Bronchial epithelial cell (primary cell): ENCODE data around the gene GABARAP. TPM values are rescaled to one million over a fixed set of nuclear protein-coding genes. Genes with fewer than 3 reads are reported as not detected.

Source experiments
- DNase-seq: peaks from one replicate; pipeline ENCODE4 v3.0.0-alpha.2; 2010; ENCODE audit warnings: low read depth
- FAIRE-seq: peaks from 2 replicates; lab custom pipeline; 2011; peaks lifted over from hg19 to GRCh38; lab: Jason Lieb, UNC
- H3K27me3 ChIP-seq: 2 replicates; pipeline ENCODE4 v1.5.1; 2011; ENCODE audit warnings: low read length; ENCODE audit not compliant: control insufficient read depth, insufficient read depth
- H3K36me3 ChIP-seq: 2 replicates; pipeline ENCODE4 v1.5.1; 2011; ENCODE audit warnings: low read length; ENCODE audit not compliant: control insufficient read depth, insufficient read depth
- H3K4me3 ChIP-seq: 2 replicates; pipeline ENCODE4 v1.5.1; 2011; ENCODE audit warnings: mild to moderate bottlenecking, low read depth, low read length, control low read depth
- total RNA-seq: library from RNA; depleted of rRNA; stranded (reverse); fragments of >200 nt; gene quantifications from 2 replicates; pipeline ENCODE4 v1.2.1, GENCODE V29; 2014
- TF ChIP-seq, protein P1 (sequence below): IDR thresholded peaks from 2 replicates; pipeline ENCODE4 v1.5.1; 2011; ENCODE audit warnings: mild to moderate bottlenecking, moderate library complexity, low read length, control low read depth, inconsistent platforms; ENCODE audit not compliant: insufficient read depth, severe bottlenecking

Gene GABARAP
- total RNA-seq, 1 donor from 2014 or later, result 50.8 TPM

- DNase-seq, result no peak
- TF ChIP-seq, protein P1, sequence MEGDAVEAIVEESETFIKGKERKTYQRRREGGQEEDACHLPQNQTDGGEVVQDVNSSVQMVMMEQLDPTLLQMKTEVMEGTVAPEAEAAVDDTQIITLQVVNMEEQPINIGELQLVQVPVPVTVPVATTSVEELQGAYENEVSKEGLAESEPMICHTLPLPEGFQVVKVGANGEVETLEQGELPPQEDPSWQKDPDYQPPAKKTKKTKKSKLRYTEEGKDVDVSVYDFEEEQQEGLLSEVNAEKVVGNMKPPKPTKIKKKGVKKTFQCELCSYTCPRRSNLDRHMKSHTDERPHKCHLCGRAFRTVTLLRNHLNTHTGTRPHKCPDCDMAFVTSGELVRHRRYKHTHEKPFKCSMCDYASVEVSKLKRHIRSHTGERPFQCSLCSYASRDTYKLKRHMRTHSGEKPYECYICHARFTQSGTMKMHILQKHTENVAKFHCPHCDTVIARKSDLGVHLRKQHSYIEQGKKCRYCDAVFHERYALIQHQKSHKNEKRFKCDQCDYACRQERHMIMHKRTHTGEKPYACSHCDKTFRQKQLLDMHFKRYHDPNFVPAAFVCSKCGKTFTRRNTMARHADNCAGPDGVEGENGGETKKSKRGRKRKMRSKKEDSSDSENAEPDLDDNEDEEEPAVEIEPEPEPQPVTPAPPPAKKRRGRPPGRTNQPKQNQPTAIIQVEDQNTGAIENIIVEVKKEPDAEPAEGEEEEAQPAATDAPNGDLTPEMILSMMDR, result no peak
- Histone ChIP-seq H3K27me3 (no peaks in the 10 kb centered on the region), H3K36me3 (no peaks in the 10 kb centered on the region), H3K4me3 (no peak overlapping the region)
- no peak for FAIRE-seq
These were observed 25.8 kb downstream of the GABARAP start for GRCh38 chr17:7216242-7217112.

DNA sequence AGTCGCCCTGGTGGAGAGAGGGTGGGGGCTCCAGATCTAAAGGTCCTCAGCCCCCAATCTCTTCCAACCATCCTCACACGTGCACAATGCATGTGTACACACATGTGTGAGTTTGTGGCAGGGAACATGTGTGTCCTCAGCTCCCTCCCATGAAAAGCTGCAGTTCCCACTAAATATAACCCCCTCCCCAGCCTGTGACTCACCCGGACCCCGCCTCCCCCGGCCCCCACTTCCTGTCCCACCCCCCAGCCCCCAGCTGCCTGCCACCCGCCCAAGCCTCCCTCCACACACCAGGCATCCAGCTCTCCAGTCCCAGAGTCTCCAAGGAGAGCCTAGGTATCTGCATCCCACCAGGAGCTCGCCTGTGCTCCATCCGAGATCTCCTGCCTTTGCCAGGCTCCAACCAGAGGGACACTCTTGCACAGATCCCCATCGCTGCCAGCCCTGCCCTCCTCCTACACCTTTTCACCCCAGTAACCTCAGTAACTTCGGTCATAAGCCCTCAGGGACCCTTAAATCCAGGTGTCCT lies 26.5 kb downstream of the GABARAP start:
- no peak overlapping the region for H3K4me3 ChIP-seq
- FAIRE-seq (no peak), DNase-seq (no peak)
- H3K27me3 ChIP-seq, result no peaks in the 10 kb centered on the region
- TF ChIP-seq, protein P1, result no peak
- H3K36me3 ChIP-seq, result no peaks in the 10 kb centered on the region

GRCh38 chr17:7215136-7215638 lies 27.1 kb downstream of the GABARAP start:
- no peak overlapping the region for H3K4me3 ChIP-seq
- DNase-seq, result no peak
- FAIRE-seq, result no peak

GRCh38 chr17:7214300-7215135 lies 27.7 kb downstream of the GABARAP start:
- FAIRE-seq, result peak; percentile 98
- Histone ChIP-seq H3K36me3 (no peaks in the 10 kb centered on the region), H3K27me3 (no peaks in the 10 kb centered on the region), H3K4me3 (peak overlapping the region; percentile 31)
- peak; percentile 90 for DNase-seq
- TF ChIP-seq, protein P1, result peak; percentile 81

More at GRCh38 chr17:7215136-7215638, 27.1 kb downstream of the GABARAP start:
- Histone ChIP-seq H3K36me3 (no peaks in the 10 kb centered on the region), H3K27me3 (no peaks in the 10 kb centered on the region)
- TF ChIP-seq, protein P1, result no peak

GRCh38 chr17:7213895-7214299 lies 28.4 kb downstream of the GABARAP start:
- no peaks in the 10 kb centered on the region for H3K36me3 ChIP-seq
- DNase-seq (peak; percentile 69), FAIRE-seq (no peak)
- TF ChIP-seq, protein P1, result peak; percentile 47
- H3K4me3 ChIP-seq, result peak overlapping the region; percentile 31
- no peaks in the 10 kb centered on the region for H3K27me3 ChIP-seq
